Measurements from ENCODE around the gene LAMB4.

The LAMB4 gene

DNA sequence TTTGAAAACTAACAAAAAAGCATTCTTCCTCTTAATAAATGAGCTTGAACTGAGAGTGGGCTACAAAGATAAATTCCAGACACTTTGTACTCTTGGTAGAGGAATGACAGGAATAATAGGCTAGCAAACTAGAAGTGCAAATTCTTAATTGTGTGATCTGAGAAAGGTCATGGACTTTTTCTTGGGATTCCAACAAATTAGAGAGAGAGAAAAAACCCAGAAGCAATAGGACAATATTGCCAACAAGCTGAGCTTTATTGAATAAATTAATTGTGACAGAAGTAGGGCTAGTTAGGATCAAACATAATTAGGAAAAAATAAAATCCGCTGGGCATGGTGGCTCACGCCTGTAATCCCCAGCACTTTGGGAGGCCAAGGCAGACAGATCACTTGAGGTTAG, 85.8 kb downstream of the LAMB4 start:
- TF ChIP-seq POLR2A (IDR thresholded peaks at IDR 0.05; ENCODE audit: extremely low read depth, insufficient read length) (no peak), MYC (IDR thresholded peaks at IDR 0.05; ENCODE audit: low read depth, low read length) (no peak)
- TF ChIP-seq, protein P1, sequence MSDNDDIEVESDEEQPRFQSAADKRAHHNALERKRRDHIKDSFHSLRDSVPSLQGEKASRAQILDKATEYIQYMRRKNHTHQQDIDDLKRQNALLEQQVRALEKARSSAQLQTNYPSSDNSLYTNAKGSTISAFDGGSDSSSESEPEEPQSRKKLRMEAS (IDR thresholded peaks at IDR 0.05; ENCODE audit: low read depth, low read length): no peak
- TF ChIP-seq, protein P2, sequence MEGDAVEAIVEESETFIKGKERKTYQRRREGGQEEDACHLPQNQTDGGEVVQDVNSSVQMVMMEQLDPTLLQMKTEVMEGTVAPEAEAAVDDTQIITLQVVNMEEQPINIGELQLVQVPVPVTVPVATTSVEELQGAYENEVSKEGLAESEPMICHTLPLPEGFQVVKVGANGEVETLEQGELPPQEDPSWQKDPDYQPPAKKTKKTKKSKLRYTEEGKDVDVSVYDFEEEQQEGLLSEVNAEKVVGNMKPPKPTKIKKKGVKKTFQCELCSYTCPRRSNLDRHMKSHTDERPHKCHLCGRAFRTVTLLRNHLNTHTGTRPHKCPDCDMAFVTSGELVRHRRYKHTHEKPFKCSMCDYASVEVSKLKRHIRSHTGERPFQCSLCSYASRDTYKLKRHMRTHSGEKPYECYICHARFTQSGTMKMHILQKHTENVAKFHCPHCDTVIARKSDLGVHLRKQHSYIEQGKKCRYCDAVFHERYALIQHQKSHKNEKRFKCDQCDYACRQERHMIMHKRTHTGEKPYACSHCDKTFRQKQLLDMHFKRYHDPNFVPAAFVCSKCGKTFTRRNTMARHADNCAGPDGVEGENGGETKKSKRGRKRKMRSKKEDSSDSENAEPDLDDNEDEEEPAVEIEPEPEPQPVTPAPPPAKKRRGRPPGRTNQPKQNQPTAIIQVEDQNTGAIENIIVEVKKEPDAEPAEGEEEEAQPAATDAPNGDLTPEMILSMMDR (IDR thresholded peaks at IDR 0.05; ENCODE audit: low read depth, low read length): no peak
- H3K4me3 ChIP-seq (ENCODE audit: low read depth, low read length): no peak overlapping the region
- DNase-seq (ENCODE audit: low read depth): no peak

DNA sequence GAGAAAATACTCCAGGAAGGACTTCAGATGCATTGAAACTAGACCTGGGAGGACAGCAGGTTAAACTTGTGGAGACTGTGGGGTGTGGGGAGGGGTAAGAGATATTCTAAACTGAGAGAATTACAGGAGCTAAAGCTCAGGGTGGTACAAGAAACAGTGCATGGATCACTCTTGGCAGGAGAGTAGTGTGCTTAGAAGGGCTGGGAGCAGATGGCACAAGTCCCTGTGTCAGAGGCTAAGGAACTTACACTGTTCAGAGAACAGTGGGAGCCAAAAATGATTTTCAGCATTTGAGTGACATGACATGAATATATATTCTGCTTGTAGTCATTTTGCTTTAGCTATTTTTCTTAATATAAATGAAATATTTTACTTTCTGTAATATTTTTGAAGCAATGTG, 91.2 kb downstream of the LAMB4 start:
- no peak for DNase-seq (ENCODE audit: low read depth)
- TF ChIP-seq, protein P1 (IDR thresholded peaks at IDR 0.05; ENCODE audit: low read depth, low read length): no peak
- TF ChIP-seq MYC (IDR thresholded peaks at IDR 0.05; ENCODE audit: low read depth, low read length) (no peak), POLR2A (IDR thresholded peaks at IDR 0.05; ENCODE audit: extremely low read depth, insufficient read length) (no peak)
- TF ChIP-seq, protein P2 (IDR thresholded peaks at IDR 0.05; ENCODE audit: low read depth, low read length): no peak
- no peak overlapping the region for H3K4me3 ChIP-seq (ENCODE audit: low read depth, low read length)

DNA sequence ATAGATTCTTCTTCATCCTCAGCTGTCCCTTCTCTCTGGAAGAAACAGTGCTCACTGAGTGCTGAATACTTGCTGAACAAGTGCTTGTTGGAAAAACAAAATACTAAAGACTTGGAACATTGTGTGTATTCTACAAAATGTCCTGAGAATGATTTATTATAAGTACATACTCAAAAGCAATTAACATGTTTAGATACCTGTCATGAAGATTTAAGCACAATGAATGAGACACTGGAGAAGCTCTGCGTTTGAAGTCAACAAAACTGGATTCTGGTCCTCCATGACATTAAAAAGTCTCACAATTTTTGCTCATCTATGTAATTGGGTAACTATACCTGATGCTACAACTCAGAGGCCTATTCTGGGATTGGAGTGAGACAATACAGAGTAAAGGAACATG, 92.4 kb downstream of the LAMB4 start:
- no peak overlapping the region for H3K4me3 ChIP-seq (ENCODE audit: low read depth, low read length)
- DNase-seq (ENCODE audit: low read depth): no peak
- TF ChIP-seq, protein P2 (IDR thresholded peaks at IDR 0.05; ENCODE audit: low read depth, low read length): no peak
- no peak for TF ChIP-seq MYC (IDR thresholded peaks at IDR 0.05; ENCODE audit: low read depth, low read length)

DNA sequence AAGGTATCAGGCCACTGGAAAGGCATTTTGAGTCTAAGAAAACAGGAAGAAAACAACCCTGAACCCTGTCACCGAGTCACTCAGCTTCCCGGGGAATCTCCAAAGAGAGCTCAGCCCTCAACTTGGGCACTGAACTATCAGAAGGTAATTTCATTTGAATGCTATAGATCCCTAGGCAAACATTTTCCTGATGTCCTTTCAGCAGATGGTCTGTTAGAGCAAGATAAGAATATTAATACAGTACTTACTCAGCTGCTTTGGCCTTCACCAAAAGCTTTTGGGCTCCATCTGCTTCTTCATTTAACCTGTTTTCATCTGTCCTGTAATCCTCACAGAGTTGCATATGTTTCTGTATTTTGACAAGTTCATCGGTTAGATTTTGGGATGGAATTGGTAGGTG, 93.0 kb downstream of the LAMB4 start:
- DNase-seq (ENCODE audit: low read depth): no peak
- H3K4me3 ChIP-seq (ENCODE audit: low read depth, low read length): no peak overlapping the region
- TF ChIP-seq, protein P2 (IDR thresholded peaks at IDR 0.05; ENCODE audit: low read depth, low read length): no peak
- TF ChIP-seq, protein P1 (IDR thresholded peaks at IDR 0.05; ENCODE audit: low read depth, low read length): no peak
- TF ChIP-seq POLR2A (IDR thresholded peaks at IDR 0.05; ENCODE audit: extremely low read depth, insufficient read length) (no peak), MYC (IDR thresholded peaks at IDR 0.05; ENCODE audit: low read depth, low read length) (no peak)

DNA sequence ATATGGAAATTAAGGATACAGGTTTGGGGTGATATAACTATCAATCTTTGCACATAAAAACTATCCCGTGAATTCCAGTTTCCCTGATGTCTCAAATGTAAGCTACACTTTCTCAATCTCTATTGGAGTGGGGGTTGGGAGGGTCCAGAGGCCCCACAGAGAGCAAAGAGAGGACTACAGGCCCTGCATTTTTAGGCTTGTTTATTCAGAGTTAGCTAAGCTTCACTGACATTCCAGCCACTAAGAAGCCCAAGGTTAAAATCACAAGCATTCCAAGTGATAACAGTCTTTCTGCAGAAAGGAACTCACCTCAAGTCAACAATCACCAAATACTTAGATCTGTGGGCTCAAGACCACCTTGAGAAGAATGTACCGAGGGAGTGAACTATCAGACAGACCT, 95.6 kb downstream of the LAMB4 start:
- no peak for DNase-seq (ENCODE audit: low read depth)
- no peak overlapping the region for H3K4me3 ChIP-seq (ENCODE audit: low read depth, low read length)
- TF ChIP-seq, protein P1 (IDR thresholded peaks at IDR 0.05; ENCODE audit: low read depth, low read length): no peak
- TF ChIP-seq POLR2A (IDR thresholded peaks at IDR 0.05; ENCODE audit: extremely low read depth, insufficient read length): no peak
- TF ChIP-seq, protein P2 (IDR thresholded peaks at IDR 0.05; ENCODE audit: low read depth, low read length): no peak
- no peak for TF ChIP-seq MYC (IDR thresholded peaks at IDR 0.05; ENCODE audit: low read depth, low read length)

Measured in NB4 (cell line).